IPS DF 4.7 (cell line): Measurements from ENCODE around the gene EML5.
"Not testable (repeated sequence)": the region's sequence is repeated elsewhere in the genome, so short reads cannot be mapped to it uniquely, and the experiment has no call there.

Experiments
- DNase-seq: peaks from one replicate; pipeline ENCODE4 v3.0.0-alpha.2; 2013; ENCODE audit warnings: low spot score; ENCODE audit errors: extremely low read depth

The EML5 gene

GRCh38 chr14:88804035-88804434, 11.3 kb upstream of the EML5 start:
- DNase-seq: no peak

- DNase-seq: no peak
These were observed 9.8 kb upstream of the EML5 start for GRCh38 chr14:88802596-88802995.

- DNase-seq: no peak
These were observed 6.8 kb upstream of the EML5 start for GRCh38 chr14:88799522-88799921.

- no peak for DNase-seq
These were observed 5.4 kb upstream of the EML5 start for GRCh38 chr14:88798156-88798555.

GRCh38 chr14:88793259-88793625, 489 bp upstream of the EML5 start:
- DNase-seq: no peak

- DNase-seq: no peak
These were observed 902 bp downstream of the EML5 start for GRCh38 chr14:88791629-88792472.

- no peak for DNase-seq
These were observed 1.5 kb downstream of the EML5 start for GRCh38 chr14:88791252-88791621.

- no peak for DNase-seq
These were observed 2.1 kb downstream of the EML5 start for GRCh38 chr14:88790501-88791251.

- not testable (repeated sequence) for DNase-seq
These were observed 3.2 kb downstream of the EML5 start for GRCh38 chr14:88789573-88789972.

GRCh38 chr14:88786715-88787114, 6.0 kb downstream of the EML5 start:
- no peak for DNase-seq

- DNase-seq: no peak
These were observed 6.8 kb downstream of the EML5 start for GRCh38 chr14:88785911-88786310.

- no peak for DNase-seq
These were observed 17.2 kb downstream of the EML5 start for GRCh38 chr14:88775532-88775931.

- DNase-seq: no peak
These were observed 22.0 kb downstream of the EML5 start for GRCh38 chr14:88770736-88771135.

- no peak for DNase-seq
These were observed 27.6 kb downstream of the EML5 start for GRCh38 chr14:88765130-88765529.

- DNase-seq: no peak
These were observed 38.9 kb downstream of the EML5 start for GRCh38 chr14:88753873-88754272.

- no peak for DNase-seq
These were observed 41.8 kb downstream of the EML5 start for GRCh38 chr14:88750945-88751344.

- no peak for DNase-seq
These were observed 42.3 kb downstream of the EML5 start for GRCh38 chr14:88750413-88750812.

GRCh38 chr14:88749139-88749538, 43.6 kb downstream of the EML5 start:
- DNase-seq: no peak

GRCh38 chr14:88748288-88748687, 44.5 kb downstream of the EML5 start:
- DNase-seq: no peak

GRCh38 chr14:88746052-88746451, 46.7 kb downstream of the EML5 start:
- DNase-seq: no peak

GRCh38 chr14:88737245-88737644, 55.5 kb downstream of the EML5 start:
- no peak for DNase-seq

GRCh38 chr14:88733121-88733520, 59.6 kb downstream of the EML5 start:
- DNase-seq: no peak

- no peak for DNase-seq
These were observed 63.6 kb downstream of the EML5 start for GRCh38 chr14:88729159-88729558.
